H1 (cell line): ENCODE data around the gene TSPEAR. TPM values are rescaled to one million over a fixed set of nuclear protein-coding genes. Genes with fewer than 3 reads are reported as not detected.

Experiments
- CHD7 ChIP-seq: fragments of 300-600 bp; sonication (generic); IDR thresholded peaks from 2 replicates; pipeline ENCODE4 v1.7.1; 2012; ENCODE audit warnings: low read length, moderate library complexity, mild to moderate bottlenecking, inconsistent platforms; ENCODE audit not compliant: insufficient replicate concordance
- CREB1 ChIP-seq: IDR thresholded peaks from 2 replicates; pipeline ENCODE4 v1.6.1; 2012; ENCODE audit warnings: inconsistent platforms
- JUND ChIP-seq: IDR thresholded peaks from 2 replicates; pipeline ENCODE4 v1.6.1; 2011; ENCODE audit warnings: mild to moderate bottlenecking, improper control_type of control experiment, low read length
- KDM1A ChIP-seq: fragments of 200-600, 300-600 bp; sonication (generic); IDR thresholded peaks from 2 replicates; pipeline ENCODE4 v1.7.1; 2016; ENCODE audit warnings: mild to moderate bottlenecking, low read length, borderline replicate concordance
- KDM5A ChIP-seq: fragments of 200-600 bp; IDR thresholded peaks from 2 replicates; pipeline ENCODE4 v1.7.1; 2012; ENCODE audit warnings: mild to moderate bottlenecking, low read length, inconsistent platforms, mixed read lengths
- NANOG ChIP-seq: IDR thresholded peaks from 2 replicates; pipeline ENCODE4 v1.6.1; 2011; ENCODE audit warnings: low read length, low read depth, mild to moderate bottlenecking, inconsistent platforms; ENCODE audit not compliant: insufficient read depth, poor library complexity, severe bottlenecking
- POU5F1 ChIP-seq: IDR thresholded peaks from 2 replicates; pipeline ENCODE4 v1.6.1; 2011; ENCODE audit warnings: low read depth, mild to moderate bottlenecking, low read length, moderate library complexity
- SIX5 ChIP-seq: IDR thresholded peaks from 2 replicates; pipeline ENCODE4 v1.6.1; 2011; ENCODE audit warnings: mild to moderate bottlenecking, low read depth, low read length
- SP2 ChIP-seq: IDR thresholded peaks from 2 replicates; pipeline ENCODE4 v1.6.1; 2012; ENCODE audit warnings: mild to moderate bottlenecking, low read length, inconsistent platforms
- SRF ChIP-seq: IDR thresholded peaks from 2 replicates; pipeline ENCODE4 v1.6.1; 2011; ENCODE audit warnings: mild to moderate bottlenecking, low read depth, low read length, moderate library complexity
- polyA plus RNA-seq, 7 experiments: library from polyadenylated mRNA; depleted of rRNA in 3 of 7; stranded (reverse) in 5 of 7; unstranded in 2 of 7; fragments of >200 nt in 5 of 7; fragments of 200-250 nt in 2 of 7; gene quantifications; 1 replicate in 5 of 7; 2 replicates in 1 of 7; 4 replicates in 1 of 7; pipeline versions ENCODE4 v1.2.1 to v1.2.3, GENCODE V29; 2011 to 2013; ENCODE audit warnings: missing spikeins in 2 of 7, mixed read lengths in 2 of 7
- total RNA-seq: library from RNA; stranded (reverse); fragmentation: NEBNext Ultra II Directional; extraction: Animal tissue kit (Norgen Biotek cat#: 25700); gene quantifications from 2 replicates; pipeline ENCODE4 v1.2.1, GENCODE V29; 2021
- TF ChIP-seq, protein P1 (sequence below): IDR thresholded peaks from 2 replicates; pipeline ENCODE4 v1.6.1; 2012; ENCODE audit warnings: low read length, inconsistent platforms

TSPEAR gene
- total and polyA plus RNA-seq, 2 of the 8 experiments (the other 6 are each of a cell fraction or from before 2014, with no cell fraction given), result 0.58 to 0.89 TPM

DNA sequence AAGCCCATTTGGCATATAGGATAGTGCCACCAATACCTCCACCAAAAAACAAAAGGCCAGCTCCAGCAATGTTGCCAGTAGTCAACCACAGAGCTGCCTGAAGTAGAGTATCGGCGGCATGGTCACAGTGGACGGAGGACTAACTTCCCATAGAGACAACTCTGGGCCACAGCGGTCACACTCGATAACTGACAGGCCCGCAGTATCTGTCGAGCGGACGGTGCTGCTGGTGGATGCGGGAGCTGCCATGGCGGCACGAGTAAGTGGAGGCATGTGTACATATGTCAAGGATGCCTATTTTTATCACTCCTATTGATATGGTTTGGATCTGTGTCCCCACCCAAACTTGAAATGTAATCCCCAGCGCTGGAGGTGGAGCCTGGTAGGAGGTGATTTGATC lies 33.5 kb downstream of the TSPEAR start (continued):
- TF ChIP-seq CHD7, result no peak
- TF ChIP-seq NANOG, result no peak
- TF ChIP-seq POU5F1, result no peak
- TF ChIP-seq JUND, result no peak
- no peak for TF ChIP-seq SP2
- no peak for TF ChIP-seq SRF
- no peak for TF ChIP-seq CREB1
- TF ChIP-seq, protein P1, sequence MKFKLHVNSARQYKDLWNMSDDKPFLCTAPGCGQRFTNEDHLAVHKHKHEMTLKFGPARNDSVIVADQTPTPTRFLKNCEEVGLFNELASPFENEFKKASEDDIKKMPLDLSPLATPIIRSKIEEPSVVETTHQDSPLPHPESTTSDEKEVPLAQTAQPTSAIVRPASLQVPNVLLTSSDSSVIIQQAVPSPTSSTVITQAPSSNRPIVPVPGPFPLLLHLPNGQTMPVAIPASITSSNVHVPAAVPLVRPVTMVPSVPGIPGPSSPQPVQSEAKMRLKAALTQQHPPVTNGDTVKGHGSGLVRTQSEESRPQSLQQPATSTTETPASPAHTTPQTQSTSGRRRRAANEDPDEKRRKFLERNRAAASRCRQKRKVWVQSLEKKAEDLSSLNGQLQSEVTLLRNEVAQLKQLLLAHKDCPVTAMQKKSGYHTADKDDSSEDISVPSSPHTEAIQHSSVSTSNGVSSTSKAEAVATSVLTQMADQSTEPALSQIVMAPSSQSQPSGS, result no peak
- TF ChIP-seq KDM1A, result no peak
- no peak for TF ChIP-seq SIX5
- TF ChIP-seq KDM5A, result no peak
